OCI-LY1 (cell line): ENCODE measurements around the gene SLC9A9.

Experiments
- H2AFZ ChIP-seq: fragments of 200-600 bp; sonication (generic), shearing (Covaris generic); 2 replicates; pipeline ENCODE4 v1.6.0; 2014; ENCODE audit warnings: antibody characterized with exemption, mild to moderate bottlenecking, low read length
- H3F3A ChIP-seq: fragments of 200-600 bp; sonication (generic), shearing (Covaris generic); 2 replicates; pipeline ENCODE4 v1.6.0; 2014; ENCODE audit warnings: mild to moderate bottlenecking, antibody characterized with exemption, low read length, moderate library complexity; ENCODE audit not compliant: insufficient read depth
- H3K27ac ChIP-seq: fragments of 200-600 bp; sonication (generic); 2 replicates; pipeline ENCODE4 v1.5.1; 2014; ENCODE audit warnings: low read length, mixed run types, mild to moderate bottlenecking, low read depth; ENCODE audit not compliant: poor library complexity, severe bottlenecking
- H3K27me3 ChIP-seq: fragments of 200-600 bp; sonication (generic); 2 replicates; pipeline ENCODE4 v1.6.0; 2014; ENCODE audit warnings: antibody characterized with exemption, mild to moderate bottlenecking, low read length, moderate library complexity; ENCODE audit not compliant: insufficient read depth
- H3K36me3 ChIP-seq: fragments of 200-600 bp; sonication (generic); 2 replicates; pipeline ENCODE4 v1.6.1; 2014; ENCODE audit warnings: mild to moderate bottlenecking, antibody characterized with exemption, low read length, moderate library complexity, mixed read lengths; ENCODE audit not compliant: insufficient read depth
- H3K4me1 ChIP-seq: fragments of 200-600 bp; sonication (generic); 2 replicates; pipeline ENCODE4 v1.5.1; 2014; ENCODE audit warnings: mild to moderate bottlenecking, low read length, moderate library complexity; ENCODE audit not compliant: insufficient read depth, severe bottlenecking
- H3K4me2 ChIP-seq: fragments of 200-600 bp; sonication (generic), shearing (Covaris generic); 2 replicates; pipeline ENCODE4 v1.6.1; 2014; ENCODE audit warnings: low read length
- H3K4me3 ChIP-seq: fragments of 200-600 bp; sonication (generic); 2 replicates; pipeline ENCODE4 v1.5.1; 2014; ENCODE audit warnings: low read length, low read depth, mild to moderate bottlenecking, mixed read lengths; ENCODE audit not compliant: poor library complexity, severe bottlenecking
- H3K79me2 ChIP-seq: fragments of 200-600 bp; shearing (Covaris generic); 2 replicates; pipeline ENCODE4 v1.6.1; 2016; ENCODE audit warnings: mixed run types, low read length, mixed read lengths; ENCODE audit not compliant: insufficient read depth
- H3K9ac ChIP-seq: fragments of 200-600 bp; sonication (generic), shearing (Covaris generic); 2 replicates; pipeline ENCODE4 v1.6.1; 2014; ENCODE audit warnings: mild to moderate bottlenecking, low read length, mixed read lengths
- H3K9me2 ChIP-seq: fragments of 200-600 bp; sonication (generic), shearing (Covaris generic); 2 replicates; pipeline ENCODE4 v1.6.1; 2014; ENCODE audit warnings: low read depth, mild to moderate bottlenecking, low read length, mixed read lengths
- H3K9me3 ChIP-seq: fragments of 200-600 bp; shearing (Covaris generic); 2 replicates; pipeline ENCODE4 v1.6.1; 2014; ENCODE audit warnings: low read length, mixed read lengths
- H4K20me1 ChIP-seq: fragments of 200-600 bp; sonication (generic), shearing (Covaris generic); 2 replicates; pipeline ENCODE4 v1.6.0; 2016; ENCODE audit warnings: mild to moderate bottlenecking, low read length; ENCODE audit not compliant: insufficient read depth
- EZH2 ChIP-seq: fragments of 200-600 bp; sonication (generic), shearing (Covaris generic); IDR thresholded peaks from 2 replicates; pipeline ENCODE4 v1.8.0; 2017; ENCODE audit warnings: borderline replicate concordance, mixed run types, mild to moderate bottlenecking, antibody characterized with exemption, low read length, moderate library complexity, mixed read lengths
- TF ChIP-seq, protein P1 (sequence below): fragments of 200-600 bp; sonication (generic), shearing (Covaris generic); IDR thresholded peaks from 2 replicates; pipeline ENCODE4 v1.5.1; 2017; ENCODE audit warnings: mild to moderate bottlenecking, antibody characterized with exemption, low read length, moderate library complexity, mixed read lengths

Gene SLC9A9

DNA sequence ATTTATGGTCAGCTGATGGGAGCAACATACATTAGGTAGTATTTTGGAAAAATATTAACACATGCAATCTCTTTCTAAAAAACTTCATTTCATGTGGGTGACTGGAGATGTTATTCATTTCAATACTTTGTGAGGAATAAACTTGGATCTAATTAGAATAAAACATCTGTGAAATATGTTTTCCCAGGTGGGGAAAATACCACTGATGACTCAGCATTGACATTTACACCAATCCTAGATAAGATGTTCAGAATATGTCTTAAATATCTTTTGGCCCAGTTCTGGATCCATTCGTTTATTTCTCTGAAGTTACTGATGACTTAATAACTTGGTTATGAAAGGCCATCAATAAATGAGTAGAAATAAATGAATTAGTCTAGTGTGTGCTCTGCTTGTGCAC is 481.1 kb downstream of the SLC9A9 start:
- Histone ChIP-seq H3K9me3 (no peaks in the 10 kb centered on the region), H3K27ac (no peak overlapping the region), H3F3A (no peaks in the 10 kb centered on the region), H2AFZ (no peak overlapping the region), H3K4me1 (no peaks in the 10 kb centered on the region), H3K9me2 (no peaks in the 10 kb centered on the region), H3K4me3 (no peak overlapping the region), H3K9ac (no peak overlapping the region), H3K36me3 (no peaks in the 10 kb centered on the region), H3K4me2 (no peak overlapping the region), H3K27me3 (no peaks in the 10 kb centered on the region), H3K79me2 (no peaks in the 10 kb centered on the region), H4K20me1 (no peaks in the 10 kb centered on the region)
- TF ChIP-seq, protein P1, sequence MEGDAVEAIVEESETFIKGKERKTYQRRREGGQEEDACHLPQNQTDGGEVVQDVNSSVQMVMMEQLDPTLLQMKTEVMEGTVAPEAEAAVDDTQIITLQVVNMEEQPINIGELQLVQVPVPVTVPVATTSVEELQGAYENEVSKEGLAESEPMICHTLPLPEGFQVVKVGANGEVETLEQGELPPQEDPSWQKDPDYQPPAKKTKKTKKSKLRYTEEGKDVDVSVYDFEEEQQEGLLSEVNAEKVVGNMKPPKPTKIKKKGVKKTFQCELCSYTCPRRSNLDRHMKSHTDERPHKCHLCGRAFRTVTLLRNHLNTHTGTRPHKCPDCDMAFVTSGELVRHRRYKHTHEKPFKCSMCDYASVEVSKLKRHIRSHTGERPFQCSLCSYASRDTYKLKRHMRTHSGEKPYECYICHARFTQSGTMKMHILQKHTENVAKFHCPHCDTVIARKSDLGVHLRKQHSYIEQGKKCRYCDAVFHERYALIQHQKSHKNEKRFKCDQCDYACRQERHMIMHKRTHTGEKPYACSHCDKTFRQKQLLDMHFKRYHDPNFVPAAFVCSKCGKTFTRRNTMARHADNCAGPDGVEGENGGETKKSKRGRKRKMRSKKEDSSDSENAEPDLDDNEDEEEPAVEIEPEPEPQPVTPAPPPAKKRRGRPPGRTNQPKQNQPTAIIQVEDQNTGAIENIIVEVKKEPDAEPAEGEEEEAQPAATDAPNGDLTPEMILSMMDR = no peak
- TF ChIP-seq EZH2 = no peak

DNA sequence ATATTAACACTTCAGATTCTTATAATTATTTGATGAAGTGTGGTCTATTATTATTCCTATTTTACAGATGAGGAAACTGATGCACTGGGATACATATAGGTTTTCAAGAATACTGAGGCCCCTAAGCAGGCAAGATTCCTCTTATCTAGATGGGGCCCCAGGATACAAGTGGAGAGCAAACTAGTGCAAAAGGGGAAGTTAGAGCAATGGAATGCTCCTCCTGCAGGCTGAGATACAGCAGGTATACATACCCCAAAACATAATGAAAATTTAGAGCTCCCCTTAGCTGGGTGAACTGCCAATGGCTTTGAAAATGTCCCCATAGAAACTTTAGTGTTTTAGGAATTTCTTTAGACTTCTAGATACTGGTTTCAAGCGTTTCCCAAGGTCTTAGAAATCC is 481.6 kb downstream of the SLC9A9 start:
- no peaks in the 10 kb centered on the region for H3K27me3 ChIP-seq
- H3F3A ChIP-seq = no peaks in the 10 kb centered on the region
- H3K27ac ChIP-seq = no peak overlapping the region
- H2AFZ ChIP-seq = no peak overlapping the region
- no peaks in the 10 kb centered on the region for H3K79me2 ChIP-seq
- no peaks in the 10 kb centered on the region for H4K20me1 ChIP-seq
- no peaks in the 10 kb centered on the region for H3K9me2 ChIP-seq
- H3K9me3 ChIP-seq = no peaks in the 10 kb centered on the region
- H3K4me3 ChIP-seq = no peak overlapping the region
- TF ChIP-seq, protein P1 = no peak
- no peak for TF ChIP-seq EZH2
- no peak overlapping the region for H3K9ac ChIP-seq
- H3K4me2 ChIP-seq = no peak overlapping the region
- H3K4me1 ChIP-seq = no peaks in the 10 kb centered on the region
- H3K36me3 ChIP-seq = no peaks in the 10 kb centered on the region

DNA sequence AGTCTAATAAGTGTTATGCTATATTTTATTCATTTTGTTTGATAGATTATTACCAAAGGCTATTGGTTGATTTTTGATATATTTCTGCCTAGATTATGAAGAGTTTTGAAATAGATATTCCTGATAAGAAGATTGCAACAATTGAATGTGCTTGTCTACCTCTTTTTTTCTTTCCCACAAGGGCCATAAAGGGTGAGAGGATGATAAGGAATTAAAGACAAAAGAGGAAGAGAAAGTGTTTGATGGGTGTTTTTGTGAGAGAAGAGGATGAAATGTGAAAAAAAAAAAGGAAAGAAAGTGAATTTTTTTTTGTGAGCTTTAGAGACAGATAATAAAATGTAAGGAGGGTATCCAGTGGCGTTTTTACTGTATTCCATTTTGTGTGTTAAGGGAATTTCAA is 484.3 kb downstream of the SLC9A9 start:
- Histone ChIP-seq H3K4me2 (no peak overlapping the region), H3K36me3 (no peaks in the 10 kb centered on the region)

More for the DNA sequence above, 484.3 kb downstream of the SLC9A9 start:
- Histone ChIP-seq H2AFZ (no peak overlapping the region), H3K9me2 (no peaks in the 10 kb centered on the region), H3K79me2 (no peaks in the 10 kb centered on the region), H3K4me3 (no peak overlapping the region), H3K27me3 (no peaks in the 10 kb centered on the region), H3F3A (no peaks in the 10 kb centered on the region), H3K27ac (no peak overlapping the region), H3K4me1 (no peaks in the 10 kb centered on the region), H3K9me3 (no peaks in the 10 kb centered on the region), H4K20me1 (no peaks in the 10 kb centered on the region), H3K9ac (no peak overlapping the region)
- TF ChIP-seq EZH2 = no peak
- TF ChIP-seq, protein P1 = no peak
